ENCODE measurements around the gene C1orf116. TPM values are rescaled to one million over a fixed set of nuclear protein-coding genes. Genes with fewer than 3 reads are reported as not detected.

C1orf116 gene
- polyA plus RNA-seq, 1 donor from 2014 or later, result not detected

GRCh38 chr1:206992790-206993189, 39.8 kb downstream of the C1orf116 start:
- Histone ChIP-seq H4K20me1 (ENCODE audit: insufficient read depth) (no peaks in the 10 kb centered on the region), H3K27ac (ENCODE audit: low read length) (no peak overlapping the region), H3K4me3 (ENCODE audit: low read length) (no peak overlapping the region), H3K36me3 (ENCODE audit: insufficient read depth, low read length) (no peaks in the 10 kb centered on the region), H3F3A (ENCODE audit: insufficient read depth, low read length, poor library complexity, severe bottlenecking) (no peaks in the 10 kb centered on the region), H3K4me2 (ENCODE audit: low read length) (no peak overlapping the region), H3K79me2 (replicated peaks; ENCODE audit: insufficient read depth, low read length) (no peaks in the 10 kb centered on the region), H2AFZ (ENCODE audit: low read depth, low read length) (no peak overlapping the region), H3K9me2 (ENCODE audit: insufficient read depth, low read length) (no peaks in the 10 kb centered on the region), H3K27me3 (ENCODE audit: insufficient read depth, low read depth, low read length) (no peaks in the 10 kb centered on the region), H3K9ac (ENCODE audit: low read length) (no peak overlapping the region), H3K9me3 (ENCODE audit: low read length) (no peaks in the 10 kb centered on the region)
- TF ChIP-seq TAF1 (IDR thresholded peaks at IDR 0.05; ENCODE audit: low read depth) (no peak), REST (IDR thresholded peaks at IDR 0.05; ENCODE audit: borderline replicate concordance) (no peak), MXI1 (conservative IDR thresholded peaks at IDR 0.05; ENCODE audit: poor library complexity, severe bottlenecking) (no peak), CTCF (IDR thresholded peaks at IDR 0.05; ENCODE audit: poor library complexity, severe bottlenecking) (no peak), SMC3 (conservative IDR thresholded peaks at IDR 0.05; ENCODE audit: poor library complexity) (no peak), EZH2 (IDR thresholded peaks at IDR 0.05; ENCODE audit: borderline replicate concordance, insufficient read depth, low read length, poor library complexity, severe bottlenecking) (no peak), POLR2AphosphoS5 (IDR thresholded peaks at IDR 0.05) (no peak), RAD21 (conservative IDR thresholded peaks at IDR 0.05) (no peak), EP300 (conservative IDR thresholded peaks at IDR 0.05; ENCODE audit: poor library complexity, severe bottlenecking) (no peak)

- no peaks in the 10 kb centered on the region for H3K9me2 ChIP-seq (ENCODE audit: insufficient read depth, low read length)
- no peaks in the 10 kb centered on the region for H4K20me1 ChIP-seq (ENCODE audit: insufficient read depth)
Measured at GRCh38 chr1:206987873-206988272, 44.7 kb downstream of the C1orf116 start.

More at GRCh38 chr1:206987873-206988272, 44.7 kb downstream of the C1orf116 start:
- Histone ChIP-seq H3K9me3 (ENCODE audit: low read length) (no peaks in the 10 kb centered on the region), H3K4me3 (ENCODE audit: low read length) (no peak overlapping the region), H3K79me2 (replicated peaks; ENCODE audit: insufficient read depth, low read length) (no peaks in the 10 kb centered on the region), H2AFZ (ENCODE audit: low read depth, low read length) (no peak overlapping the region), H3K36me3 (ENCODE audit: insufficient read depth, low read length) (no peaks in the 10 kb centered on the region), H3K4me2 (ENCODE audit: low read length) (no peak overlapping the region), H3F3A (ENCODE audit: insufficient read depth, low read length, poor library complexity, severe bottlenecking) (no peaks in the 10 kb centered on the region), H3K27ac (ENCODE audit: low read length) (no peak overlapping the region), H3K27me3 (ENCODE audit: insufficient read depth, low read depth, low read length) (no peaks in the 10 kb centered on the region), H3K9ac (ENCODE audit: low read length) (no peak overlapping the region)
- TF ChIP-seq MXI1 (conservative IDR thresholded peaks at IDR 0.05; ENCODE audit: poor library complexity, severe bottlenecking) (no peak), CTCF (IDR thresholded peaks at IDR 0.05; ENCODE audit: poor library complexity, severe bottlenecking) (no peak), EZH2 (IDR thresholded peaks at IDR 0.05; ENCODE audit: borderline replicate concordance, insufficient read depth, low read length, poor library complexity, severe bottlenecking) (no peak), POLR2AphosphoS5 (IDR thresholded peaks at IDR 0.05) (no peak)

All from neural cell (in vitro differentiated cells).